Testis (tissue), 3 donors: ENCODE results near the gene ADAMTS19. TPM values are rescaled to one million over a fixed set of nuclear protein-coding genes. Genes with fewer than 3 reads are reported as not detected.

Source experiments
- DNase-seq: peaks from one replicate; pipeline ENCODE4 v3.0.0-alpha.2; 2019
- H3K27ac ChIP-seq, 2 donors: fragments of 200-600 bp; sonication (generic); one replicate each; pipeline ENCODE4 v1.5.1; 2019
- H3K27me3 ChIP-seq: fragments of 200-600 bp; sonication (generic); one replicate; pipeline ENCODE4 v1.5.1; 2019
- H3K36me3 ChIP-seq: fragments of 200-600 bp; sonication (generic); one replicate; pipeline ENCODE4 v1.5.1; 2017; ENCODE audit warnings: low read depth; ENCODE audit errors: missing control alignments
- H3K4me1 ChIP-seq: fragments of 200-600 bp; sonication (generic); one replicate; pipeline ENCODE4 v1.5.1; 2019
- H3K4me3 ChIP-seq, 2 donors: fragments of 200-600 bp; sonication (generic); one replicate each; pipeline ENCODE4 v1.5.1; 2017 to 2019
- H3K9me3 ChIP-seq: fragments of 200-600 bp; sonication (generic); one replicate; pipeline ENCODE4 v1.5.1; 2017
- POLR2A ChIP-seq: fragments of 450-650 bp; IDR thresholded peaks from one replicate; pipeline ENCODE4 v1.6.1; 2017; ENCODE audit warnings: antibody characterized with exemption, mild to moderate bottlenecking, moderate library complexity
- WGBS, 2 donors: methylation state at CpG; one replicate each; pipeline ENCODE4 v1.1.5; 2018; 5-methylcytosine and 5-hydroxymethylcytosine counted together
- intact Hi-C: fragments of 100-400 bp; cut with DNase I; formaldehyde crosslinking; loops from one replicate; pipeline ENCODE4 v1.15.1; 2023; ENCODE audit warnings: low total_unique reads
- polyA plus RNA-seq: library from polyadenylated mRNA; stranded (reverse); fragments of 350-450 nt; fragmentation: Illumina TruSeq; extraction: RNeasy Lipid Tissue Mini Kit (QIAGEN cat#74804); gene quantifications from one replicate; pipeline ENCODE4 v1.2.3, GENCODE V29; 2014; ENCODE audit warnings: low read depth, low replicate concordance; ENCODE audit not compliant: insufficient read depth
- total RNA-seq, 2 donors: library from RNA; depleted of rRNA; stranded (reverse); fragments of >200 nt; gene quantifications; one replicate each; pipeline ENCODE4 v1.2.3, GENCODE V29; 2016
- TF ChIP-seq, protein P1 (sequence below), 3 experiments: fragments of 450-650 bp in 2 of 3; fragments of 200-600 bp in 1 of 3; sonication (generic) in 1 of 3; IDR thresholded peaks; one replicate each; pipeline ENCODE4 v1.5.1; 2016 to 2019; ENCODE audit warnings: antibody characterized with exemption in 3 of 3, mild to moderate bottlenecking in 2 of 3, moderate library complexity in 1 of 3

ADAMTS19 gene
- total and polyA plus RNA-seq, 3 donors from 2014 or later, result 0.90 to 4.6 (median 2.6) TPM

DNA sequence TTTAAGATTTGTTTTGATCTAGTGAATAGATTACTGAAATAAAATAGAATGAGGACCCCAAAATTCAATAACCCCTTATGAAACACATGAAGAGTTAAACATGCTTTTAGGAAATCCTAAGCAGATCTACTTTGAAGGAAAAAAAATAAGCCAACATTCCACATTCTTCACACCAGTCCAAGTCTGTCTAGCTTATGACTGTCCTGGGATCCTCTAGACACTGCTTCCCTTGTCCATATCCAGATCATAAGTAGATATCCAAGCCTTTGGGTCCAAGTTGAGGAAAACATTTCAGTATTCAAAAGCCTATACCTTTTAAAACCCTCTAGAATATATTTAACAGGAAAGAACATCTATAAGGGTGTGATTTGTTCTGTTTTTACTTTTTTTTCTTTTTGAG, 228.9 kb downstream of the ADAMTS19 start:
- TF ChIP-seq, protein P1, sequence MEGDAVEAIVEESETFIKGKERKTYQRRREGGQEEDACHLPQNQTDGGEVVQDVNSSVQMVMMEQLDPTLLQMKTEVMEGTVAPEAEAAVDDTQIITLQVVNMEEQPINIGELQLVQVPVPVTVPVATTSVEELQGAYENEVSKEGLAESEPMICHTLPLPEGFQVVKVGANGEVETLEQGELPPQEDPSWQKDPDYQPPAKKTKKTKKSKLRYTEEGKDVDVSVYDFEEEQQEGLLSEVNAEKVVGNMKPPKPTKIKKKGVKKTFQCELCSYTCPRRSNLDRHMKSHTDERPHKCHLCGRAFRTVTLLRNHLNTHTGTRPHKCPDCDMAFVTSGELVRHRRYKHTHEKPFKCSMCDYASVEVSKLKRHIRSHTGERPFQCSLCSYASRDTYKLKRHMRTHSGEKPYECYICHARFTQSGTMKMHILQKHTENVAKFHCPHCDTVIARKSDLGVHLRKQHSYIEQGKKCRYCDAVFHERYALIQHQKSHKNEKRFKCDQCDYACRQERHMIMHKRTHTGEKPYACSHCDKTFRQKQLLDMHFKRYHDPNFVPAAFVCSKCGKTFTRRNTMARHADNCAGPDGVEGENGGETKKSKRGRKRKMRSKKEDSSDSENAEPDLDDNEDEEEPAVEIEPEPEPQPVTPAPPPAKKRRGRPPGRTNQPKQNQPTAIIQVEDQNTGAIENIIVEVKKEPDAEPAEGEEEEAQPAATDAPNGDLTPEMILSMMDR (IDR thresholded peaks at IDR 0.05), result no peak
- no peak for TF ChIP-seq POLR2A
- Histone ChIP-seq H3K36me3 (no peaks in the 10 kb centered on the region), H3K9me3 (no peaks in the 10 kb centered on the region), H3K4me1 (no peaks in the 10 kb centered on the region), H3K27me3 (no peaks in the 10 kb centered on the region), H3K27ac (no peak overlapping the region), H3K4me3 (no peak overlapping the region)
- DNase-seq, result no peak
- intact Hi-C loops, result no loop called here

DNA sequence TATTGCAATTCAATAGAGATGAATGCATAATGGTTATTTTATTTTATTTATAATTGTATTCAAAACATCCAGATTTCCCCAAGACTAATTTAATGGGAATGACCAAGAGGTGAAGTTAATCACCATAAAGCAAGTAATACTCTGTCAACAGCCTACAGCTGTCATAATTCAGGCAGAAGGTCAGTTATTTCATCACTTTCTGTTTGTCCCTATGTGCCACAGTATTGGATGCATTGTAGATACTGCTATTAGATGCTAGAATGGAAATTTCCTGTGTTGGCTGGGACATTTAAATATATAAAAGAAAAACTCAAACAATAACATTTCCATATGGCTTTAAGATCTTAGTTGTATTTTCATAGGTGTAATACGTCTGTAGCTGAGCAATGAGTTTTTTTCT, 231.1 kb downstream of the ADAMTS19 start:
- Histone ChIP-seq H3K4me1 (no peaks in the 10 kb centered on the region), H3K27ac (no peak overlapping the region), H3K27me3 (no peaks in the 10 kb centered on the region), H3K36me3 (no peaks in the 10 kb centered on the region), H3K9me3 (no peaks in the 10 kb centered on the region), H3K4me3 (no peak overlapping the region)
- no peak for DNase-seq
- intact Hi-C loops, result no loop called here
- TF ChIP-seq, protein P1 (IDR thresholded peaks at IDR 0.05), result no peak
- TF ChIP-seq POLR2A, result no peak
- WGBS, 2 donors, result 76 to 82% methylated on average over 1 of the region's 1 CpG

DNA sequence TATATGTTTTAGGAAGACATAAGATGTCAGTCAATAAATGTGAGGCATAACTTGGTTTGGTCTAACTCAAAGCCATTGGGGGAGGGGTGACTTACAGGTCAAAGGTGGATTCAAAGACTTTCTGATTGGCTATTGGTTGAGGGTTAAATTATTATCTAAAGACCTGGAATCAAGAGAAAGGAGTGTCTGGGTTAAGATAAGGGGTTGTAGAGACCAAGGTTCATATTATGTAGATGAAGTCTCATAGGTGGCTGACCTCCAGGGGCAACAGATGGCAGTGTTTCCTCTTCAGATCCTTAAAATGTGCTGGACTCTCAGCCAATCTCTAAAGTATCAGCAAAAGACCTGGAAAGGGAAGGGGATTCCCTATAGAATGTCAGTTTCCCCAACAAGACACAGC, 236.5 kb downstream of the ADAMTS19 start:
- Histone ChIP-seq H3K4me1 (no peaks in the 10 kb centered on the region), H3K4me3 (no peak overlapping the region), H3K9me3 (no peaks in the 10 kb centered on the region), H3K36me3 (no peaks in the 10 kb centered on the region), H3K27ac (no peak overlapping the region), H3K27me3 (no peaks in the 10 kb centered on the region)
- intact Hi-C loops, result no loop called here
- DNase-seq, result no peak
- no peak for TF ChIP-seq POLR2A
- TF ChIP-seq, protein P1 (IDR thresholded peaks at IDR 0.05), result no peak

GRCh38 chr5:129698661-129699060, 238.6 kb downstream of the ADAMTS19 start:
- intact Hi-C loops, result no loop called here
- no peaks in the 10 kb centered on the region for H3K4me1 ChIP-seq
- no peaks in the 10 kb centered on the region for H3K36me3 ChIP-seq
- H3K27ac ChIP-seq, result no peak overlapping the region
- no peaks in the 10 kb centered on the region for H3K27me3 ChIP-seq
- no peak overlapping the region for H3K4me3 ChIP-seq
- no peaks in the 10 kb centered on the region for H3K9me3 ChIP-seq
- no peak for DNase-seq
- TF ChIP-seq, protein P1 (IDR thresholded peaks at IDR 0.05), result no peak

DNA sequence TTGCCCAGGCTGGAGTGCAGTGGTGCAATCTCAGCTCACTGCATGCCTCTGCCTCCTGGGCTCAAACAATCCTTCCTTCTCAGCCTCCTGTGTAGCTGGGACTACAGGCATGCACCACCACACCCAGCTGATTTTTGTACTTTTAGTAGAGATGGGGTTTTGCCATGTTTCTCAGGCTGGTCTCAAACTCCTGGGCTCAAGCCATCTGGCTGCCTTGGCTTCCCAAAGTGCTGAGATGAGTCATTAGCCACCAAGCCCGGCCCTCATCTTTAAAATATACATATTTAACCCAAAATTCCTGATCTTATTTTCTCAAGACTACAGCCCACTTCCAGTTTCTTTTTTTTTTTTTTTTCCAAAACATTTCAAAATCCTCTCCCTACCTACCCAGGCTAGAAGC, 256.1 kb downstream of the ADAMTS19 start:
- no peak for TF ChIP-seq POLR2A
- TF ChIP-seq, protein P1 (IDR thresholded peaks at IDR 0.05), result no peak
- H3K4me1 ChIP-seq, result no peaks in the 10 kb centered on the region
- intact Hi-C loops, result no loop called here
- H3K4me3 ChIP-seq, result no peak overlapping the region
- no peaks in the 10 kb centered on the region for H3K27me3 ChIP-seq
- no peak overlapping the region for H3K27ac ChIP-seq
- WGBS, 2 donors, result 67 to 70% methylated on average over 1 of the region's 1 CpG
- no peaks in the 10 kb centered on the region for H3K9me3 ChIP-seq
- no peaks in the 10 kb centered on the region for H3K36me3 ChIP-seq
- DNase-seq, result no peak
